ENCODE results near the gene EPHA8. TPM values are rescaled to one million over a fixed set of nuclear protein-coding genes. Genes with fewer than 3 reads are reported as not detected.
A peak's percentile ranks its signal among the peaks of the same experiment; 100 is the strongest.

Gene EPHA8
- polyA plus RNA-seq, 1 experiment = not detected

- Histone ChIP-seq H3K36me3 (ENCODE audit: control insufficient read depth, insufficient read depth, low read length) (no peaks in the 10 kb centered on the region), H3K27me3 (ENCODE audit: control insufficient read depth, insufficient read depth, low read length) (peaks cover 6% of the 10 kb centered on the region), H3K4me3 (ENCODE audit: low read depth, low read length) (no peak overlapping the region)
- TF ChIP-seq CTCF (IDR thresholded peaks at IDR 0.05; ENCODE audit: insufficient read depth, low read depth, low read length) = no peak
- POLR2A ChIA-PET = no interaction called here
- DNase-seq (ENCODE audit: low read depth) = no peak
- CTCF ChIA-PET = interaction anchor here (2.2 kb wide), 1 partner anchor 216 kb away, joined by 9 read pairs; no protein-coding TSS in a partner anchor
These were observed 73.6 kb downstream of the EPHA8 start for GRCh38 chr1:22636927-22637326.

- TF ChIP-seq CTCF (IDR thresholded peaks at IDR 0.05; ENCODE audit: insufficient read depth, low read depth, low read length) = no peak
- H3K27me3 ChIP-seq (ENCODE audit: control insufficient read depth, insufficient read depth, low read length) = peaks cover 6% of the 10 kb centered on the region
- CTCF ChIA-PET = no interaction called here
- POLR2A ChIA-PET = no interaction called here
- no peaks in the 10 kb centered on the region for H3K36me3 ChIP-seq (ENCODE audit: control insufficient read depth, insufficient read depth, low read length)
- DNase-seq (ENCODE audit: low read depth) = no peak
- no peak overlapping the region for H3K4me3 ChIP-seq (ENCODE audit: low read depth, low read length)
These were observed 74.7 kb downstream of the EPHA8 start for GRCh38 chr1:22637907-22638445.

- Histone ChIP-seq H3K4me3 (ENCODE audit: low read depth, low read length) (no peak overlapping the region), H3K27me3 (ENCODE audit: control insufficient read depth, insufficient read depth, low read length) (peaks cover 5% of the 10 kb centered on the region), H3K36me3 (ENCODE audit: control insufficient read depth, insufficient read depth, low read length) (no peaks in the 10 kb centered on the region)
- ChIA-PET POLR2A (no interaction called here), CTCF (interaction anchor here (0.6 to 8.4 kb wide), 4 partner anchors 117 to 231 kb away, joined by 3 to 237 read pairs (median 4); no protein-coding TSS in a partner anchor)
- no peak for DNase-seq (ENCODE audit: low read depth)
- no peak for TF ChIP-seq CTCF (IDR thresholded peaks at IDR 0.05; ENCODE audit: insufficient read depth, low read depth, low read length)
These were observed 75.4 kb downstream of the EPHA8 start for GRCh38 chr1:22638476-22639234.

GRCh38 chr1:22639286-22639685 lies 76.0 kb downstream of the EPHA8 start:
- H3K36me3 ChIP-seq (ENCODE audit: control insufficient read depth, insufficient read depth, low read length) = no peaks in the 10 kb centered on the region
- H3K4me3 ChIP-seq (ENCODE audit: low read depth, low read length) = no peak overlapping the region
- peak; percentile 6 for DNase-seq (ENCODE audit: low read depth)
- TF ChIP-seq CTCF (IDR thresholded peaks at IDR 0.05; ENCODE audit: insufficient read depth, low read depth, low read length) = 0 out of 2 replicates have a peak, but pooled peaks have one; percentile 13
- H3K27me3 ChIP-seq (ENCODE audit: control insufficient read depth, insufficient read depth, low read length) = peaks cover 5% of the 10 kb centered on the region
- POLR2A ChIA-PET = interaction anchor here (0.6 kb wide), 1 partner anchor 474 kb away, joined by 5 read pairs; no protein-coding TSS in a partner anchor
- CTCF ChIA-PET = interaction anchor here (0.6 to 8.4 kb wide), 5 partner anchors 111 to 232 kb away, joined by 3 to 237 read pairs (median 3); no protein-coding TSS in a partner anchor

GRCh38 chr1:22641247-22641646 lies 78.0 kb downstream of the EPHA8 start:
- peaks cover 2% of the 10 kb centered on the region; the same call in 1 of the 2 replicates for H3K27me3 ChIP-seq (ENCODE audit: control insufficient read depth, insufficient read depth, low read length)
- H3K4me3 ChIP-seq (ENCODE audit: low read depth, low read length) = no peak overlapping the region
- ChIA-PET POLR2A (no interaction called here), CTCF (interaction anchor here (0.5 to 8.4 kb wide), 12 partner anchors 8 to 633 kb away, joined by 3 to 237 read pairs (median 3); no protein-coding TSS in a partner anchor)
- TF ChIP-seq CTCF (IDR thresholded peaks at IDR 0.05; ENCODE audit: insufficient read depth, low read depth, low read length) = no peak
- H3K36me3 ChIP-seq (ENCODE audit: control insufficient read depth, insufficient read depth, low read length) = no peaks in the 10 kb centered on the region
- no peak for DNase-seq (ENCODE audit: low read depth)
